GM12892 (cell line): ENCODE measurements around the gene PRSS58.

Experiments
- POLR2A ChIP-seq: IDR thresholded peaks from 2 replicates; pipeline ENCODE4 v1.6.1; 2011; ENCODE audit warnings: low read depth, low read length, control low read depth
- POLR2AphosphoS5 ChIP-seq: IDR thresholded peaks from 2 replicates; pipeline ENCODE4 v1.6.1; 2011; ENCODE audit warnings: low read depth, low read length, control low read depth

DNA sequence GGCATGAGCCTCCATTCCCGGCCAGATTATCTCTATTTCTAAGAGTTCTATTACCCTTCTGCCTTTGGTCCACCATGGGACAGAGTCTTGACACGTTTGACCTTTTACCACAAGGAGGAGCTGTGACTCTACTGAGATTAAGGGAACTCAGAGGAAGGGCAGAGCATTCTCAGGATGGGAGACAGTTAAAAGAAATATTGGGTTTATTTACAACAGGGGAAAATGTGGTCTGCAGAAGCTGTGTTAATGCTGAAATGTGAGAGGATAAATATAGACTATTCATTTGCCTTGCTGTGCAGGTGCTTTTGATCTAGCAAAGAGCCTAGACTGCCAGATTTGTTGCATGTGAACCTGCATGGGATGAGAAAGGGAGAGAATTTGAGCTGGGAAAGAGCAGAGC is 45.8 kb upstream of the PRSS58 start:
- TF ChIP-seq POLR2A (no peak), POLR2AphosphoS5 (no peak)
